Thoracic aorta (tissue), 2 donors: ENCODE measurements around the gene MTREX. TPM values are rescaled to one million over a fixed set of nuclear protein-coding genes. Genes with fewer than 3 reads are reported as not detected.

ENCODE experiments used
- ATAC-seq: fragments of 150-250 bp; one replicate; pipeline ENCODE4 v1.8.0; 2017; ENCODE audit warnings: low read depth; ENCODE audit not compliant: insufficient number of reproducible peaks, low FRiP score
- DNase-seq: peaks from one replicate; pipeline ENCODE4 v3.0.0-alpha.2; 2020; ENCODE audit warnings: low spot score
- H3K27ac ChIP-seq, 2 donors: fragments of 200-600 bp; sonication (generic); 1 replicate in 1 of 2; 2 replicates in 1 of 2; pipeline ENCODE4 v1.5.1; 2016; ENCODE audit warnings: mild to moderate bottlenecking in 2 of 2, moderate library complexity in 2 of 2
- H3K27me3 ChIP-seq: fragments of 200-600 bp; sonication (generic); replicated peaks from 2 replicates; pipeline ENCODE4 v1.6.0; 2016; ENCODE audit warnings: mild to moderate bottlenecking; ENCODE audit not compliant: insufficient read depth
- H3K36me3 ChIP-seq: fragments of 200-600 bp; sonication (generic); one replicate; pipeline ENCODE4 v1.5.1; 2016
- H3K4me1 ChIP-seq, 2 donors: fragments of 200-600 bp; sonication (generic); 1 replicate in 1 of 2; 2 replicates in 1 of 2; pipeline versions ENCODE4 v1.5.1 to v1.6.0; 2016; ENCODE audit warnings: low read depth in 2 of 2, mild to moderate bottlenecking in 1 of 2; ENCODE audit not compliant: control insufficient read depth in 1 of 2
- H3K4me3 ChIP-seq: fragments of 200-600 bp; sonication (generic); 2 replicates; pipeline ENCODE4 v1.5.1; 2016; ENCODE audit warnings: mild to moderate bottlenecking
- H3K9me3 ChIP-seq: fragments of 200-600 bp; sonication (generic); 2 replicates; pipeline ENCODE4 v1.5.1; 2016
- CTCF ChIP-seq: fragments of 200-600 bp; sonication (generic); IDR thresholded peaks from one replicate; pipeline ENCODE4 v1.5.1; 2019; ENCODE audit warnings: antibody characterized with exemption
- total RNA-seq, 2 donors: library from RNA; depleted of rRNA; stranded (reverse); fragments of >200 nt; gene quantifications; one replicate each; pipeline versions ENCODE4 v1.1.0 to v1.2.3, GENCODE V29; 2016

Gene MTREX
- total RNA-seq, 2 donors from 2014 or later, result 42.4 to 61.6 TPM

GRCh38 chr5:55360190-55360589 lies 52.4 kb downstream of the MTREX start:
- no peaks in the 10 kb centered on the region for H3K9me3 ChIP-seq
- no peaks in the 10 kb centered on the region for H3K27me3 ChIP-seq
- H3K4me1 ChIP-seq, result peaks cover 0 to 16% of the 10 kb centered on the region in 2 donors
- TF ChIP-seq CTCF, result no peak
- no peak for DNase-seq
- no peak for ATAC-seq
- H3K4me3 ChIP-seq, result no peak overlapping the region
- peak overlapping the region in 1 of 2 donors; percentile 24 for H3K27ac ChIP-seq
- H3K36me3 ChIP-seq, result peaks cover 19% of the 10 kb centered on the region

DNA sequence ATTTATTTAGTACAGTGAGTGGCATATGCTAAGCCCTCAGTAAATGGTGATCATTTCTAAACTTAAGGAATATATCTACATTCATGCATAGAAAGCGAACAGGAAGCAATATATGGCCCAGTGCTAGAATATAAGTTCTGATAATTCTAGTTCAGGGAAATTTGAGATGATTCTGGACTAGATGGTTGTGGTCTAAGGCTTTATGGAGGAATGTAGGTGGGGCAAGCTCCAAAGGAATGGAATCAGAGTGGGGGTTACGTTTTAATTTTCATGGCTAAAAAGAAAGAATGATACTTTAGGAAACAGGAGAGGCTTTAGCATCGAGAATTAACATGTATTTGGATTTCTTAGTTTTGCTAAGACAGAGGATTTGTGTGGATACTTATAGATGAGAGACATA lies 56.1 kb downstream of the MTREX start:
- Histone ChIP-seq H3K27ac (no peak overlapping the region), H3K4me1 (peaks cover 0 to 16% of the 10 kb centered on the region in 2 donors), H3K9me3 (no peaks in the 10 kb centered on the region), H3K4me3 (no peak overlapping the region), H3K36me3 (peaks cover 6% of the 10 kb centered on the region), H3K27me3 (no peaks in the 10 kb centered on the region)
- DNase-seq (no peak), ATAC-seq (no peak)
- no peak for TF ChIP-seq CTCF

GRCh38 chr5:55364537-55365055 lies 56.8 kb downstream of the MTREX start:
- Histone ChIP-seq H3K4me3 (no peak overlapping the region), H3K9me3 (no peaks in the 10 kb centered on the region), H3K36me3 (peaks cover 5% of the 10 kb centered on the region), H3K4me1 (peaks cover 0 to 16% of the 10 kb centered on the region in 2 donors), H3K27ac (no peak overlapping the region), H3K27me3 (no peaks in the 10 kb centered on the region)
- no peak for ATAC-seq
- no peak for TF ChIP-seq CTCF
- no peak for DNase-seq

GRCh38 chr5:55370291-55370925 lies 62.6 kb downstream of the MTREX start:
- DNase-seq, result no peak
- Histone ChIP-seq H3K27ac (no peak overlapping the region), H3K36me3 (peaks cover 17% of the 10 kb centered on the region), H3K4me3 (no peak overlapping the region), H3K27me3 (no peaks in the 10 kb centered on the region), H3K9me3 (no peaks in the 10 kb centered on the region), H3K4me1 (no peaks in the 10 kb centered on the region)
- no peak for TF ChIP-seq CTCF
- ATAC-seq, result no peak

GRCh38 chr5:55371145-55371544 lies 63.4 kb downstream of the MTREX start:
- no peak for DNase-seq
- ATAC-seq, result no peak
- Histone ChIP-seq H3K27ac (no peak overlapping the region), H3K4me3 (no peak overlapping the region), H3K36me3 (peaks cover 18% of the 10 kb centered on the region), H3K9me3 (no peaks in the 10 kb centered on the region), H3K27me3 (no peaks in the 10 kb centered on the region), H3K4me1 (no peaks in the 10 kb centered on the region)
- no peak for TF ChIP-seq CTCF
